ENCODE results near the gene ANKRD28.
"Not testable (repeated sequence)": the region's sequence is repeated elsewhere in the genome, so short reads cannot be mapped to it uniquely, and the experiment has no call there.

ANKRD28 gene

DNA sequence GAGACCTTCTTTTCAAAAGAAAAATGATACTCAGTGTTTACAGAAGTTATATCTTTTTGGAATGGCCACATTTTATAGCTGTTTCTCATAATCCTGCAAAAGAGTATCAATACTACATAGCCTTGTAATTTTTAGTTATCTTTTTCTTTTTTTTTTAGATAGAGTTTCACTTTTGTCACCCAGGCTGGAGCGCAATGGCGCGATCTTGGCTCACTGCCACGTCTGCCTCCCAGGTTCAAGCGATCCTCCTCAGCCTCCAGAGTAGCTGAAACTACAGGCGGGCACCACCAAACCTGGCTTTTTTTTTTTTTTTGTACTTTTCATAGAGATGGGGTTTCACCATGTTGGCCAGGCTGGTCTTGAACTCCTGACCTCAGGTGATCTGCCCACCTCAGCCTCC is 53.6 kb downstream of the ANKRD28 start:
- no peaks in the 10 kb centered on the region for H4K20me1 ChIP-seq (ENCODE audit: insufficient read depth, low read length)
- no peak overlapping the region for H2AFZ ChIP-seq (ENCODE audit: low read length)
- peaks cover 38% of the 10 kb centered on the region for H3K36me3 ChIP-seq (ENCODE audit: insufficient read depth, low read length)
- no peaks in the 10 kb centered on the region for H3K79me2 ChIP-seq (ENCODE audit: insufficient read depth, low read length)
- no peak overlapping the region for H3K9ac ChIP-seq (ENCODE audit: low read length)
- no peaks in the 10 kb centered on the region for H3F3A ChIP-seq (ENCODE audit: insufficient read depth, low read length)
- no peaks in the 10 kb centered on the region for H3K4me1 ChIP-seq (ENCODE audit: insufficient read depth, low read length, severe bottlenecking)
- no peaks in the 10 kb centered on the region for H3K9me2 ChIP-seq (ENCODE audit: low read depth, low read length)
- TF ChIP-seq, protein P1, sequence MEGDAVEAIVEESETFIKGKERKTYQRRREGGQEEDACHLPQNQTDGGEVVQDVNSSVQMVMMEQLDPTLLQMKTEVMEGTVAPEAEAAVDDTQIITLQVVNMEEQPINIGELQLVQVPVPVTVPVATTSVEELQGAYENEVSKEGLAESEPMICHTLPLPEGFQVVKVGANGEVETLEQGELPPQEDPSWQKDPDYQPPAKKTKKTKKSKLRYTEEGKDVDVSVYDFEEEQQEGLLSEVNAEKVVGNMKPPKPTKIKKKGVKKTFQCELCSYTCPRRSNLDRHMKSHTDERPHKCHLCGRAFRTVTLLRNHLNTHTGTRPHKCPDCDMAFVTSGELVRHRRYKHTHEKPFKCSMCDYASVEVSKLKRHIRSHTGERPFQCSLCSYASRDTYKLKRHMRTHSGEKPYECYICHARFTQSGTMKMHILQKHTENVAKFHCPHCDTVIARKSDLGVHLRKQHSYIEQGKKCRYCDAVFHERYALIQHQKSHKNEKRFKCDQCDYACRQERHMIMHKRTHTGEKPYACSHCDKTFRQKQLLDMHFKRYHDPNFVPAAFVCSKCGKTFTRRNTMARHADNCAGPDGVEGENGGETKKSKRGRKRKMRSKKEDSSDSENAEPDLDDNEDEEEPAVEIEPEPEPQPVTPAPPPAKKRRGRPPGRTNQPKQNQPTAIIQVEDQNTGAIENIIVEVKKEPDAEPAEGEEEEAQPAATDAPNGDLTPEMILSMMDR (IDR thresholded peaks at IDR 0.05; ENCODE audit: low read length) = no peak
- TF ChIP-seq EZH2 (IDR thresholded peaks at IDR 0.05; ENCODE audit: borderline replicate concordance, low read length) = no peak
- H3K9me3 ChIP-seq (ENCODE audit: low read length) = peaks cover 8% of the 10 kb centered on the region; the same call in 1 of the 2 replicates
- H3K4me3 ChIP-seq (ENCODE audit: low read depth, low read length, poor library complexity, severe bottlenecking) = no peak overlapping the region
- no peaks in the 10 kb centered on the region for H3K27me3 ChIP-seq (ENCODE audit: insufficient read depth, low read length)
- H3K27ac ChIP-seq (ENCODE audit: low read depth, low read length, poor library complexity, severe bottlenecking) = no peak overlapping the region
- no peak overlapping the region for H3K4me2 ChIP-seq (ENCODE audit: low read length)

DNA sequence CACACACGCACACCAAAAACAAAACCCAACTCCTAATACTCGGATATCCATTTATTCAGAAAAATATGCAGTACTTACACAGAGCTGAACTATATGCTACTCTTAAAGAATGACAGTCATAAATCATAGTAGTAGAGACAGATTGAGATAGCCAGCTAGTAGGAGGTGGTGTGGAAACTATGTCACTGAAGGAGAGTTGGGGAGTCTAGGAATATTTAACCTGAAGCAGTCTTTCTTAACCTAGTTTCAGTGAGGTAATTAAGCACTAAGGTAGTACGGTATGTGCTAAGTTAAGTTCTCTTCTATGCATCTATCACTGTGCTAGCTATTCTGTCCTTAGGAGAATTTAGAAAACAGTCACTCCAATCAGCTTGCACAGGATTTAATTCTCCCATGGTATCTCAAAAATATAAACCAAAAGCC is 54.2 kb downstream of the ANKRD28 start:
- Histone ChIP-seq H3K9ac (ENCODE audit: low read length) (no peak overlapping the region), H3F3A (ENCODE audit: insufficient read depth, low read length) (no peaks in the 10 kb centered on the region), H3K36me3 (ENCODE audit: insufficient read depth, low read length) (peaks cover 40% of the 10 kb centered on the region), H3K27me3 (ENCODE audit: insufficient read depth, low read length) (no peaks in the 10 kb centered on the region), H3K4me2 (ENCODE audit: low read length) (no peak overlapping the region), H3K79me2 (ENCODE audit: insufficient read depth, low read length) (no peaks in the 10 kb centered on the region), H3K27ac (ENCODE audit: low read depth, low read length, poor library complexity, severe bottlenecking) (no peak overlapping the region), H2AFZ (ENCODE audit: low read length) (no peak overlapping the region), H3K9me3 (ENCODE audit: low read length) (peaks cover 8% of the 10 kb centered on the region; the same call in 1 of the 2 replicates), H4K20me1 (ENCODE audit: insufficient read depth, low read length) (no peaks in the 10 kb centered on the region), H3K4me1 (ENCODE audit: insufficient read depth, low read length, severe bottlenecking) (no peaks in the 10 kb centered on the region), H3K4me3 (ENCODE audit: low read depth, low read length, poor library complexity, severe bottlenecking) (no peak overlapping the region), H3K9me2 (ENCODE audit: low read depth, low read length) (no peaks in the 10 kb centered on the region)
- TF ChIP-seq, protein P1 (IDR thresholded peaks at IDR 0.05; ENCODE audit: low read length) = no peak
- TF ChIP-seq EZH2 (IDR thresholded peaks at IDR 0.05; ENCODE audit: borderline replicate concordance, low read length) = no peak

DNA sequence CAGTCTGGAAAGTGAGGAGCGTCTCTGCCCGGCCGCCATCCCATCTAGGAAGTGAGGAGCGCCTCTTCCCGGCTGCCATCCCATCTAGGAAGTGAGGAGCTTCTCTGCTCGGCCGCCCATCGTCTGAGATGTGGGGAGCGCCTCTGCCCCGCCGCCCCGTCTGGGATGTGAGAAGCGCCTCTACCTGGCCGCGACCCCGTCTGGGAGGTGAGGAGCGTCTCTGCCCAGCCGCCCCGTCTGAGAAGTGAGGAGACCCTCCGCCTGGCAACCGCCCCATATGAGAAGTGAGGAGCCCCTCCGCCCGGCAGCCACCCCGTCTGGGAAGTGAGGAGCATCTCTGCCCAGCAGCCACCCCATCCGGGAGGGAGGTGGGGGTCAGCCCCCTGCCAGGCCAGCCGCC is 55.5 kb downstream of the ANKRD28 start:
- H3K79me2 ChIP-seq (ENCODE audit: insufficient read depth, low read length); H3K9ac ChIP-seq (ENCODE audit: low read length): not testable (repeated sequence)

GRCh38 chr3:15738616-15739005 is 59.2 kb downstream of the ANKRD28 start:
- not testable (repeated sequence) for H3F3A ChIP-seq (ENCODE audit: insufficient read depth, low read length); H3K4me1 ChIP-seq (ENCODE audit: insufficient read depth, low read length, severe bottlenecking); H3K4me3 ChIP-seq (ENCODE audit: low read depth, low read length, poor library complexity, severe bottlenecking); H3K27me3 ChIP-seq (ENCODE audit: insufficient read depth, low read length); H3K27ac ChIP-seq (ENCODE audit: low read depth, low read length, poor library complexity, severe bottlenecking); H3K4me2 ChIP-seq (ENCODE audit: low read length); H3K9me2 ChIP-seq (ENCODE audit: low read depth, low read length); H3K79me2 ChIP-seq (ENCODE audit: insufficient read depth, low read length); H3K9ac ChIP-seq (ENCODE audit: low read length); H2AFZ ChIP-seq (ENCODE audit: low read length); H4K20me1 ChIP-seq (ENCODE audit: insufficient read depth, low read length); H3K9me3 ChIP-seq (ENCODE audit: low read length)
- H3K36me3 ChIP-seq (ENCODE audit: insufficient read depth, low read length) = peaks cover 67% of the 10 kb centered on the region

More for the DNA sequence above, 55.5 kb downstream of the ANKRD28 start:
- H3K4me3 ChIP-seq (ENCODE audit: low read depth, low read length, poor library complexity, severe bottlenecking); H2AFZ ChIP-seq (ENCODE audit: low read length); H3K4me1 ChIP-seq (ENCODE audit: insufficient read depth, low read length, severe bottlenecking); H3K9me3 ChIP-seq (ENCODE audit: low read length); H3K4me2 ChIP-seq (ENCODE audit: low read length); H4K20me1 ChIP-seq (ENCODE audit: insufficient read depth, low read length); H3F3A ChIP-seq (ENCODE audit: insufficient read depth, low read length); H3K27me3 ChIP-seq (ENCODE audit: insufficient read depth, low read length); H3K9me2 ChIP-seq (ENCODE audit: low read depth, low read length); H3K27ac ChIP-seq (ENCODE audit: low read depth, low read length, poor library complexity, severe bottlenecking): not testable (repeated sequence)
- H3K36me3 ChIP-seq (ENCODE audit: insufficient read depth, low read length) = peaks cover 33% of the 10 kb centered on the region
